Measurements from ENCODE around the gene F7.

GRCh38 chr13:113086031-113086750 lies 19.4 kb upstream of the F7 start:
- no peak for TF ChIP-seq CTCF (IDR thresholded peaks at IDR 0.05)
- no peak for TF ChIP-seq POLR2A (IDR thresholded peaks at IDR 0.05)
